SK-N-SH treated with all-trans-retinoic acid at 6 μM for 48 hours (cell line): ENCODE measurements around the gene PHF21B.

ENCODE experiments used
- PPARA ChIP-seq: fragments of 250-450 bp; sonication (Bioruptor Pico); IDR thresholded peaks from 2 replicates; pipeline ENCODE4 v1.5.0; 2020; ENCODE audit warnings: mild to moderate bottlenecking, borderline replicate concordance
- TSHZ2 ChIP-seq: fragments of 250-450 bp; sonication (Bioruptor Pico); IDR thresholded peaks from 2 replicates; pipeline ENCODE4 v1.5.0; 2020; ENCODE audit warnings: mild to moderate bottlenecking, moderate library complexity

GRCh38 chr22:44942056-44942455, 67.7 kb downstream of the PHF21B start:
- TF ChIP-seq TSHZ2 (CRISPR knock-in tag) (no peak), PPARA (CRISPR knock-in tag) (no peak)
